ENCODE results near the gene CRIM1. TPM values are rescaled to one million over a fixed set of nuclear protein-coding genes. Genes with fewer than 3 reads are reported as not detected.

CRIM1 gene
- total and polyA plus RNA-seq, 2 donors (not counting 1 experiment from before 2014, with no cell fraction given): 364 to 661 TPM

DNA sequence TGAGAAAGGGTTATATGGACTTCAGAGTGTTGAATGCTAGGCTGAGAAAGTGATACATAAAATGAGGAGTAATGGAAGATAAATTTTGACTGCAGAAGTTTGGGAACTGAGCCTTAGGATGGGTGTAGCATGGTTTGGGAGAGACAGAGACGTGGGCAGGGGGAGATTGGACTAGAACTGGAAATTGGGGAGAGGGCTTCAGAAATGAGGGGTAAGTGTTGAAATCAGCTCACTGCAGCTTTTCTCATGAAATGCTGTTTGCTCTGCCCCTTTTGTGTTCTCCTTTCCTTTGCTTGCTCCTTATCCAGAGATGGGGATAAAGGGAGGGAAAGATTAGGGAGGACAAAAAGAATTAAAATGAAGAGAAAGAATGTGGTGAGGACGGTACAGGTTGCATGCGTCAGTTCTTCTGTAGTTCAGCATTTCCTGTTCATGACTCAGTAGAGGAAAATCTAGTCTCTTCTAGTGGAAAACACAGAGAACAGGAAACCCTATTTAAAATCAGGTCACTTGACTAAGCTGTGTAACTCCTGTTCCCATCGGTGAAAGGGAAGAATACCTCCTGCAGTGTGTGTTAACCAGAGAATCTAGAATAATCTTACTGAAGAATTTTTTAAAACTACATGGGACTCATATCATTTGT, 105.6 kb downstream of the CRIM1 start:
- Histone ChIP-seq H3K27me3 (ENCODE audit: control insufficient read depth, insufficient read depth, low read length) (no peaks in the 10 kb centered on the region), H3K4me1 (ENCODE audit: control insufficient read depth, extremely low read depth, insufficient read depth, low read length) (peaks cover 46% of the 10 kb centered on the region), H3K79me2 (ENCODE audit: control insufficient read depth, insufficient read depth, low read length) (peaks cover 72% of the 10 kb centered on the region), H3K9me3 (ENCODE audit: control insufficient read depth, insufficient read depth, low read depth, low read length) (no peaks in the 10 kb centered on the region), H3K27ac (ENCODE audit: insufficient read depth, low read length) (peak overlapping the region; percentile 84), H3K9ac (ENCODE audit: insufficient read depth, low read length) (no peak overlapping the region), H4K20me1 (ENCODE audit: control insufficient read depth, extremely low read depth, insufficient read depth, low read length) (no peaks in the 10 kb centered on the region), H3K36me3 (ENCODE audit: control insufficient read depth, insufficient read depth, low read length) (peaks cover 19% of the 10 kb centered on the region), H3K4me3 (replicated peaks in 1 of 4; ENCODE audit: control extremely low read depth in 1 of 4, insufficient read depth in 1 of 4, low read depth in 3 of 4, low read length in 4 of 4) (no peak overlapping the region), H2AFZ (ENCODE audit: low read length) (no peak overlapping the region), H3K4me2 (ENCODE audit: extremely low read depth, insufficient read depth, low read length) (no peak overlapping the region)
- peak; percentile 87 to 97 for DNase-seq (ENCODE audit: low read depth in 2 of 2)
- no peak for TF ChIP-seq EZH2 (IDR thresholded peaks at IDR 0.05; ENCODE audit: low read length, missing control alignments)
- TF ChIP-seq, protein P1, sequence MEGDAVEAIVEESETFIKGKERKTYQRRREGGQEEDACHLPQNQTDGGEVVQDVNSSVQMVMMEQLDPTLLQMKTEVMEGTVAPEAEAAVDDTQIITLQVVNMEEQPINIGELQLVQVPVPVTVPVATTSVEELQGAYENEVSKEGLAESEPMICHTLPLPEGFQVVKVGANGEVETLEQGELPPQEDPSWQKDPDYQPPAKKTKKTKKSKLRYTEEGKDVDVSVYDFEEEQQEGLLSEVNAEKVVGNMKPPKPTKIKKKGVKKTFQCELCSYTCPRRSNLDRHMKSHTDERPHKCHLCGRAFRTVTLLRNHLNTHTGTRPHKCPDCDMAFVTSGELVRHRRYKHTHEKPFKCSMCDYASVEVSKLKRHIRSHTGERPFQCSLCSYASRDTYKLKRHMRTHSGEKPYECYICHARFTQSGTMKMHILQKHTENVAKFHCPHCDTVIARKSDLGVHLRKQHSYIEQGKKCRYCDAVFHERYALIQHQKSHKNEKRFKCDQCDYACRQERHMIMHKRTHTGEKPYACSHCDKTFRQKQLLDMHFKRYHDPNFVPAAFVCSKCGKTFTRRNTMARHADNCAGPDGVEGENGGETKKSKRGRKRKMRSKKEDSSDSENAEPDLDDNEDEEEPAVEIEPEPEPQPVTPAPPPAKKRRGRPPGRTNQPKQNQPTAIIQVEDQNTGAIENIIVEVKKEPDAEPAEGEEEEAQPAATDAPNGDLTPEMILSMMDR (conservative IDR thresholded peaks at IDR 0.05 in 1 of 2, IDR thresholded peaks at IDR 0.05 in 1 of 2; ENCODE audit: low read depth in 1 of 2, low read length in 2 of 2): no peak

DNA sequence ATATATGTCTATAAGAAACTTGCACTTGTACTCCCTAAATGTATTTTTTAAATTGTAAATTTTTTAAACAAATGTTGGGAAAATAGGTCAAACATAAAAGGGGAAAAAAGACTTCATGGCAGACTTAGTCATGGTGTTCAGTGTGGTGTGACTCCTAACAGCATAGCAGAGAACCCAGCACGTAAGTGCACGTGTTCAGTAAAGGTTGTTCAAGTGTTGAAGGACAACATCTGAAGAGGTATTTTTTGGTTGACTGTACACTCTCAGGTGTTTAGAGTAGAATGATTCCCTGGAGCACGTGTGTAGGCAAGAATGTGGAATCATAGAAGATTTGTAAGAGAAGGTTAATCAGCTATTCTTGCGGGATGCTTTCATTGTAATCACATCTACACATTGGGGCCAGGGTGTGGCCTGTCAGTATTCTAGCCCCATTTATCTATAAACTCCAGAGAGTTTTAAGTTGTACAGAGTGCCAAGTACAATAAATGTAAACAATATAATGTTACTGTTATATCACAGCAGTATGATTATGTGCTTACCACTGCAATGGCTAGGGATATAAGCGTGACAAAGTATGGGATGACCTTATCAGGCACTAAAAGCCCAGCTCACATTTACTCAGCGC, 106.8 kb downstream of the CRIM1 start:
- TF ChIP-seq EZH2 (IDR thresholded peaks at IDR 0.05; ENCODE audit: low read length, missing control alignments): no peak
- TF ChIP-seq, protein P1 (conservative IDR thresholded peaks at IDR 0.05 in 1 of 2, IDR thresholded peaks at IDR 0.05 in 1 of 2; ENCODE audit: low read depth in 1 of 2, low read length in 2 of 2): no peak
- H3K4me2 ChIP-seq (ENCODE audit: extremely low read depth, insufficient read depth, low read length): no peak overlapping the region
- no peak for DNase-seq (ENCODE audit: low read depth in 2 of 2)
- H4K20me1 ChIP-seq (ENCODE audit: control insufficient read depth, extremely low read depth, insufficient read depth, low read length): no peaks in the 10 kb centered on the region
- H2AFZ ChIP-seq (ENCODE audit: low read length): no peak overlapping the region
- peaks cover 16% of the 10 kb centered on the region for H3K36me3 ChIP-seq (ENCODE audit: control insufficient read depth, insufficient read depth, low read length)
- H3K4me3 ChIP-seq (replicated peaks in 1 of 4; ENCODE audit: control extremely low read depth in 1 of 4, insufficient read depth in 1 of 4, low read depth in 3 of 4, low read length in 4 of 4): no peak overlapping the region
- H3K9me3 ChIP-seq (ENCODE audit: control insufficient read depth, insufficient read depth, low read depth, low read length): no peaks in the 10 kb centered on the region
- no peaks in the 10 kb centered on the region for H3K27me3 ChIP-seq (ENCODE audit: control insufficient read depth, insufficient read depth, low read length)
- H3K27ac ChIP-seq (ENCODE audit: insufficient read depth, low read length): peak overlapping the region; percentile 84
- H3K79me2 ChIP-seq (ENCODE audit: control insufficient read depth, insufficient read depth, low read length): peaks cover 74% of the 10 kb centered on the region
- H3K9ac ChIP-seq (ENCODE audit: insufficient read depth, low read length): no peak overlapping the region
- peaks cover 38% of the 10 kb centered on the region for H3K4me1 ChIP-seq (ENCODE audit: control insufficient read depth, extremely low read depth, insufficient read depth, low read length)

DNA sequence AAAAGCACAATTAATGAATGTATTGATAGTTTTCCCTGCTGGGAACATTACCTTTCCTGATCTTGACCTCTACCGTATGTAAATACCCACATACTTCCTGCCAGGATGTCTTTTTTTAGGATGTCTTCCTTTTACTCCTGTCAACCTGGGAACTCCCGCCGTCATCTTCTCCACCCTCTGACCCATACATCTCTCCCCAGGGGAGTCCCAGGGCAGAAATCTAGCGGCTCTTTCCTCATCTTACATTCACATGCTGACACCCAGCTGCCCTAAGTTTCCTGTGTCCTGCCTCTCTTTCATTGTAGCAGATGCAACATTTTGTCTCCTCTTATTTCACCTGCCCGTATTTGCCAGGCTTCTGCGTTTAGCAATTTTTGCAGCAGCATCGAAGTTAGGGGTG, 107.8 kb downstream of the CRIM1 start:
- Histone ChIP-seq H3K4me3 (replicated peaks in 1 of 4; ENCODE audit: control extremely low read depth in 1 of 4, insufficient read depth in 1 of 4, low read depth in 3 of 4, low read length in 4 of 4) (no peak overlapping the region), H3K27ac (ENCODE audit: insufficient read depth, low read length) (no peak overlapping the region), H3K9me3 (ENCODE audit: control insufficient read depth, insufficient read depth, low read depth, low read length) (no peaks in the 10 kb centered on the region), H3K79me2 (ENCODE audit: control insufficient read depth, insufficient read depth, low read length) (peaks cover 65% of the 10 kb centered on the region), H3K4me1 (ENCODE audit: control insufficient read depth, extremely low read depth, insufficient read depth, low read length) (peaks cover 33% of the 10 kb centered on the region), H3K36me3 (ENCODE audit: control insufficient read depth, insufficient read depth, low read length) (peaks cover 12% of the 10 kb centered on the region), H3K4me2 (ENCODE audit: extremely low read depth, insufficient read depth, low read length) (no peak overlapping the region), H4K20me1 (ENCODE audit: control insufficient read depth, extremely low read depth, insufficient read depth, low read length) (no peaks in the 10 kb centered on the region), H3K27me3 (ENCODE audit: control insufficient read depth, insufficient read depth, low read length) (no peaks in the 10 kb centered on the region), H2AFZ (ENCODE audit: low read length) (no peak overlapping the region), H3K9ac (ENCODE audit: insufficient read depth, low read length) (no peak overlapping the region)
- TF ChIP-seq, protein P1 (conservative IDR thresholded peaks at IDR 0.05 in 1 of 2, IDR thresholded peaks at IDR 0.05 in 1 of 2; ENCODE audit: low read depth in 1 of 2, low read length in 2 of 2): no peak
- TF ChIP-seq EZH2 (IDR thresholded peaks at IDR 0.05; ENCODE audit: low read length, missing control alignments): no peak
- DNase-seq (ENCODE audit: low read depth in 2 of 2): no peak

Measured in fibroblast of lung (primary cell).